Fibroblast of upper back skin (primary cell): Measurements from ENCODE around the gene APOBEC2.
A peak's percentile ranks its signal among the peaks of the same experiment; 100 is the strongest.
"Not testable (repeated sequence)": the region's sequence is repeated elsewhere in the genome, so short reads cannot be mapped to it uniquely, and the experiment has no call there.

Source experiments
- DNase-seq: peaks from one replicate; pipeline ENCODE4 v3.0.0-alpha.2; 2013

The APOBEC2 gene

GRCh38 chr6:41053041-41053440 is at the start of gene APOBEC2:
TSS of gene APOBEC2 (plus strand) at chr6:41053202. CDS start at chr6:41053348, 146 bp downstream.
- DNase-seq, result no peak

GRCh38 chr6:41006217-41006616 is 46.8 kb upstream of the APOBEC2 start:
- DNase-seq, result peak; percentile 53

- not testable (repeated sequence) for DNase-seq
Measured at GRCh38 chr6:41006980-41007379, 46.0 kb upstream of the APOBEC2 start.

- no peak for DNase-seq
Measured at GRCh38 chr6:41008011-41008410, 45.0 kb upstream of the APOBEC2 start.

- no peak for DNase-seq
Measured at GRCh38 chr6:41009669-41010068, 43.3 kb upstream of the APOBEC2 start.

- DNase-seq, result no peak
Measured at GRCh38 chr6:41011673-41012072, 41.3 kb upstream of the APOBEC2 start.

- DNase-seq, result no peak
Measured at GRCh38 chr6:41013466-41014153, 39.4 kb upstream of the APOBEC2 start.

GRCh38 chr6:41014780-41015179 is 38.2 kb upstream of the APOBEC2 start:
- DNase-seq, result no peak

- DNase-seq, result not testable (repeated sequence)
Measured at GRCh38 chr6:41015860-41016259, 37.1 kb upstream of the APOBEC2 start.

- DNase-seq, result no peak
Measured at GRCh38 chr6:41017663-41018062, 35.3 kb upstream of the APOBEC2 start.

GRCh38 chr6:41021832-41022231 is 31.2 kb upstream of the APOBEC2 start:
- DNase-seq, result peak; percentile 70

- no peak for DNase-seq
Measured at GRCh38 chr6:41022294-41022693, 30.7 kb upstream of the APOBEC2 start.

- no peak for DNase-seq
Measured at GRCh38 chr6:41023114-41023513, 29.9 kb upstream of the APOBEC2 start.

- no peak for DNase-seq
Measured at GRCh38 chr6:41025966-41026530, 27.0 kb upstream of the APOBEC2 start.

GRCh38 chr6:41027241-41027640 is 25.8 kb upstream of the APOBEC2 start:
- no peak for DNase-seq

GRCh38 chr6:41027799-41028560 is 25.0 kb upstream of the APOBEC2 start:
- peak; percentile 57 for DNase-seq

GRCh38 chr6:41028561-41029412 is 24.2 kb upstream of the APOBEC2 start:
- DNase-seq, result no peak

GRCh38 chr6:41032830-41033229 is 20.2 kb upstream of the APOBEC2 start:
- no peak for DNase-seq

GRCh38 chr6:41033776-41034175 is 19.2 kb upstream of the APOBEC2 start:
- DNase-seq, result no peak

- DNase-seq, result no peak
Measured at GRCh38 chr6:41036186-41036585, 16.8 kb upstream of the APOBEC2 start.

- no peak for DNase-seq
Measured at GRCh38 chr6:41036601-41037000, 16.4 kb upstream of the APOBEC2 start.

- no peak for DNase-seq
Measured at GRCh38 chr6:41037107-41037900, 15.7 kb upstream of the APOBEC2 start.
